GM19099 (cell line): Measurements from ENCODE around the gene SCN3B.

Source experiments
- POLR2A ChIP-seq: IDR thresholded peaks from 3 replicates; pipeline ENCODE4 v1.6.1; 2011; ENCODE audit warnings: low read depth; ENCODE audit not compliant: insufficient read length; ENCODE audit errors: extremely low read depth

SCN3B gene

DNA sequence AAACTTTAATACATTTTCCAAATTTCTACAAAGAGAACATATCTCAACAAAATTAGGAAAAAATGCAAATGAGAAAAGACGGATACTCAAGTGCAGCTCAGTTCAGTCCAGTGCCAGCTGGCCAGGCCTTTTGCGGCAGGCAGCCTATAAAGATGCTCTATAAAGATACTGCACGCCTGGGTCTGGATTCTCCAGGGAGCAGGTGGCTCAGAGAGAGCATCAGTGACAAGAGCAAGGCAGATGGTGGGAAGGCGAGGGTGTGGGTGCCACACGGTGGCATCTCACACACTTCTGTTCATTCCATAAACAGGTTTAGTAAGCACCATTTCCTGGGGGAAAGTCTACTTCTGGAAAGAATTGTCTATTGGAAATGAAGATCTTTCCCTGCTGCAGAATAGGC lies 18.1 kb upstream of the SCN3B start:
- no peak for TF ChIP-seq POLR2A

DNA sequence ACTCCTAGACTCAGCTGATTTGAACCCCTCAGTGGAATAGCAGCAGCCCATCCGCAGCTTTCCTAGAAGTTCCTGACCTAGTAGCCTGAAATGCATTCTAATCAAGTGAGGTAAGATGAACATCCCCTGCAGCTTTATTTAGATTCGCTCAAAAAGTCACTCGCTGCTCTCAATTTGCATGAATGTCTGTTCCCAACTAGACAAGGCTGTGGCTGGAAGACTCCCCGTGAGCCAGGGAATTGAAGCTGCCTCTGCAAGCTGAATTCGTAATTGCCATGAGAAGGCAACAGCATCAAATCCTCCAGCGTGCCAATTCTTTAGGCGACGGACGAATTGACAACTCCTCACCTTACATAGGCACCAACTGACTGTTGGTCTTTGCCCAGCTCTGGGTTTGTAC lies 17.1 kb upstream of the SCN3B start:
- TF ChIP-seq POLR2A = no peak

DNA sequence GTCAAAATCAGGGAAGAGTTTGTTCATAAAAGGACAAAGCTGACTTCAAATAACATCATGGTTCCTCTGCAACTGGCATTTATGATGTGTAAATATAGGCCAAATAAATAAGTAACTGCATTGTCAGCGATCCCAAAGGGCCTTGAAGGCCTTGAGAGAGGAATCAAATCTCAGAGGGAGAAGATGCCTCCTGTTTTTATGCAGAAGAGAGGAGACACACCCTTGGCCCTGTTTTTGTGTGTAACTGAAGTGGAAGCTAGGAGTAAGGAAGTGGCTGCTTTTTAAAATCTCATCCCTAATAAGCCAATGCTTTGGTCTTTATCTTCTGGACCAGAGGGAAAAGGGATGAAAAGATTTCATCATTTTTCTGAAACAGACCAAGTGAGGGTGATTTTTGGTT lies 15.7 kb upstream of the SCN3B start:
- no peak for TF ChIP-seq POLR2A

DNA sequence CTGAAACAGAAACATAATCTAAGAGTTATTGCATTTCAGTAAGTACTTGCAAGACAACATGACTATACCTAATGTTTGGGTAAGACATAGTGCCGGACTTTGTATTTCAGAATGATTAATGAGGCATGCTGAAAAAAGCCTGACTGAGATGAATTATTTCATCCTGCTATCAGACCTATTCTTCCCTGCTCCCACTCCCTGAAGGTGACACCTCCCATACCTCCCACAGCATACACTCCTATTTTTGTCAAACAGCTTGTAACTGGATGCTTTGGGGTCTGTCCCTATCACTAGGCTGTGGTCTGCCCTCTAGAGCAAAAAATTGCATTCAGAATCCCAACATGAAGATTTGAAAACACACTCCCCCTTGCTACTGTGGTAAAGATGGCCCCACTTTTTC lies 10.9 kb upstream of the SCN3B start:
- TF ChIP-seq POLR2A = no peak

DNA sequence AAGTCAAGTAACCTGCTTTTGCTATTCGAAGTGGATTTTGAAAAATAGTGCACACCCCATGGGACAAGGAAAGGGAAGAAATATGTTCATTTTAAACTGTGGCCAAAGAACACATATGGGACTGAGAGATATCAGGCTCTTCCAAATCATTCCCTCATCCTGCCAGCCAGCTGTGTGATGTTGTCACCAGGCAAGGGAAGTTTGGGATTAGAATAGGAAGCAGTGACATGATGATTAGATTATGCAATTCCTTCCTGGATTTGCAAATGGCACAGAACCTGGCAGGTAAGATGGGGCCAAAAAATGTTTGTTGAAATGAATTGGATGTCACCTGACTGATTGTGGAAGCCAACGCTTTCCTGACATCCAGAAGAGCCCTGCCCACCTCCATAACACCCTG lies 4.9 kb upstream of the SCN3B start:
- TF ChIP-seq POLR2A = no peak

DNA sequence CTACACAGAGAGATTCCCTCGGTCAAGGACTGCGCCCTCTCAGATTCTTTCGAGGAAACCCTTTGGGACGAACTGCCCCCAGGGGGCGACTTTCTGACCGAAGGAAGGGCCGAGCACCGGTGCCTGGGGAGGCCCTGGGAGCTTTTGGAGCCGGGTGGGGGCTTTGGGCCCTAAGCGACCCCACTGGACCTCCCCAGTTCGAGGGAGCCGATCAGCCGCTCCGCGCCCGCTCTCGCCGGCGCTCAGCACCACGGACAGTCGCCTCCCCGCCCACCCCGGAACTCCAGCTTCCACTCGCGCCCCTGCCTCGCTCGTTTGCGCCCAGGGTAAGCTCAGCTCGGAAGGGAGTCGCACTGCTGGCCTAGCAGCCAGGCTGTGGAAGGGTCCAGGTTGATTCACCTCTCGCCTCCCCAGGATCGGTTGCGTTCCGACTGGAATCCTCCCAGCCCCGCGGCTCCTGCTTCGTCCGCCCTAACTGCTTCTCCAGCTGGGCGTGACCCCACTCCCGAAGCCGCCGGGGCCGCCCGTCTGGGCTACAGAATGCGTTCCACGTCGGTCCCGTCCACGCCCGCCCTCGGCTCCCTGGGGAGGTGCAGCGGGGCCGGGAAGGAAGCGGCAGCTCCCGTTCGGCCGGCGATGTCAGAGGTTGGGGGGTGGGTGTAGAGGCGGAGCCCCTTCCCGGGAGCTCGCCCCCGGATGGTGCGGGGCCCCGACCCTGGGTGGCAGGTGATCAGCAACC lies 428 bp downstream of the SCN3B start:
- TF ChIP-seq POLR2A = no peak

DNA sequence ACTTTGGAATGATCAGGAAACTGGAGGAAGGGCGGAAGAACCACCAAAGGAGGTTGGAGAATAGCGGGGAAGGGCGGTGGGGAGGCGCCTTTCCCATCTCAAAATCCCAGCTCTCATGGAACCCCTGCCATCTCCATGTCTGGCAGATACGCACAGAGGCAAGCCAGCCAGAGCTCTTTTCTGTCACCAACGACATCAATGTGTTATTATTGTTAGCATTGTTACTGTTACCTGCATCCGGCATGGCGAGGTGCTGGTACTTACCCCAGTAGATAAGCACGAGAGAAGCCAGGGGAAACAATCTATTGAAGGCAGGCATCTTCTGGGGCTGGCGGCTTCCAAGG lies 969 bp downstream of the SCN3B start:
- no peak for TF ChIP-seq POLR2A

DNA sequence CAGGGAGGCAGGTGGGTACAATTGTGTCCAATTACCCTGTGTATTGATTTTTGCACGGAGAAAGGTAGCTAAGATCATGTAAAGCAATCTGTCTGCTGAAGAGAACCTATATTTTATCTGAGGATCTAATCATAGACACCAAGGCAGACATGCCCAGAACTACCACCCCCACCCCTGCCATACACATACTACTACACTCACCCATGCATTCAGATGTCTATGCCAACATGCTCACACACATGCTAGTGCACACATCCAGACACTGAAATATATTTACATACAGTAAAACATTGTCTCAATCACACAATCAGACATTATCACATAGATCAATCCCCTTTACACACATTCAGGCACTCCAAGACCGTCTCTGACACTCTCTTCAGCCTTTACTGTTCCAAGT lies 1.8 kb downstream of the SCN3B start:
- TF ChIP-seq POLR2A = no peak

DNA sequence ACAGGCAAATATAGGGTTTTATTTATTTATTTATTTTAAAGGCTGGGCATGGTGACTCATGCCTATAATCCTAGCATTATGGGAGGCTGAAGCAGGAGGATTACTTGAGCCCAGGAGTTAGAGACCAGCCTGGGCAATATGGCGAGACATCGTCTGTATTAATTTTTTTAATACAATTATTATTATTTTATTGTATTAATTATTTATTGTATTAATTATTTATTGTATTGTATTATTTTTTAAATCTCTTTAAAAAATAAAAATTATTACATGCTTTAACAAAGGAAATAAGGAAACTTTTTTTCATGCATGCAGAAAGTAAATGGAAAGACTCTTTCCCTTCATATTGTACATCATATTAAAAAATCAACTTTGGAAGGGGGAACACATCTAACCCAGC lies 3.5 kb downstream of the SCN3B start:
- no peak for TF ChIP-seq POLR2A

DNA sequence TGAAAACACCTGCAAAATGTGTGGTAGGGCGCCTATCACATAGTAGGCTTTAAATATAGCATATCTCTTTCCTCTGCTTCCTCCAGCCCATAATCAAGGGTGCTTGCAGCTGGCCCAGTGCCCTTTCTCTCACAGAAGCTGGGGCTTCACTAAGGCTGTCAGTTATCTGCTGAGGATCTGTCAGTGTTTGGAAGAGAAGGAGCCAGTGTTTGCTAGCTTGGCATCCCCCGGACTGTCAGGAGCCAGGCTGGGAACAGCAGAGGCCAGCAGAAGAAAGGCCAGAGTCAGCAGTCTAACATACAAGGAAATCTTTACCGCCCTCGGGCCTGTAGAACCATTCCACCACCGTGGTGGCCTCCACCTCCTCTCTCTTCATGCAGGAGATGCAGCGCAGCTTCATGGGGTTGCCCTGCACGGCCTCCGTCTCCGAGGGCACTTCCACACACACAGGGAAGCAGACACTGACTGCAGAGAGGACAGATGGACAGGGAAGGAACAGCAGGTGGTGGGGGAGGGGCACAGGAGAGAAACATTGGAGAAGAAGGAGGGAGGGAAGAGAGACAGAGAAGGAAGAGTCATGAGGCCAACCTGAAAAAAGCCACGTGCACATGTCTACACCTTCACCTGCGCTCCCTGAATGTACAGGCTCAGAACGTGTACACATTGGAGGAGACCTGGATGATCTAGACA lies 9.0 kb downstream of the SCN3B start:
- TF ChIP-seq POLR2A = no peak

DNA sequence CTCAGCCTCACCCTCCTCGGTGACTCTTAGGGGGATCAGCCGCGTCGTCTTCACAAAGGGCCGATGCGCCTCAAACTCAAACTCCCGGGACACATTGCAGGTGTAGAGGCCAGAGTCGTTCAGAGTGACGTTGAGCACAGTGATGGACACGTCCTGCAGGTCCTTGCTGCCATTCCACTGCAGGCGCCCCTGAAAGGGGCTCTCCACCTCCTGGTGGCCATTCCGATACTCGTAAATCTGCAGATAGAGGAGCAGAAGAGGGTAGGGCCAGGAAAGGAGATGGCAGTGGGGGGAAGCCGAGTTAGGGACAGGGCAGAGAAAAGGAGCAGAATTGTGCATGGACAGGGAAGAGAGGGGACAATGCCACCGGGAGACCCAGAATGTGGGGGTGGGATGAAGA lies 12.0 kb downstream of the SCN3B start:
- no peak for TF ChIP-seq POLR2A

DNA sequence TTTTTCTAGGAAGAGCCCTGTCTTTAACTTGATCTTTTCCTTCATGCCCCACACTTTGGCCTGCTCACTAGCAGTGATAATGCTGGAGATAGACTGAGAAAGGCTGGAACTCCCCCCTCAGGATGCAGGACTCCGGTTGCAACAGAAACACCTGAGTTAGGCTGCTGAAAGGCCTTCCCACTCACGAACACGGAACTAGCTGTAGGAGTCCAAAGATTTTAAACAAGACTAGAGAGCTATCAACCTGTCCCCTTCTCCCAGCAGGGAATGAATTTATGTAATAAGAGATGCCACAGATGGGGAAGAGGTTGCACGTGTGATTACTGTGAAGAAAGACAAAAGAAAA lies 13.0 kb downstream of the SCN3B start:
- no peak for TF ChIP-seq POLR2A

DNA sequence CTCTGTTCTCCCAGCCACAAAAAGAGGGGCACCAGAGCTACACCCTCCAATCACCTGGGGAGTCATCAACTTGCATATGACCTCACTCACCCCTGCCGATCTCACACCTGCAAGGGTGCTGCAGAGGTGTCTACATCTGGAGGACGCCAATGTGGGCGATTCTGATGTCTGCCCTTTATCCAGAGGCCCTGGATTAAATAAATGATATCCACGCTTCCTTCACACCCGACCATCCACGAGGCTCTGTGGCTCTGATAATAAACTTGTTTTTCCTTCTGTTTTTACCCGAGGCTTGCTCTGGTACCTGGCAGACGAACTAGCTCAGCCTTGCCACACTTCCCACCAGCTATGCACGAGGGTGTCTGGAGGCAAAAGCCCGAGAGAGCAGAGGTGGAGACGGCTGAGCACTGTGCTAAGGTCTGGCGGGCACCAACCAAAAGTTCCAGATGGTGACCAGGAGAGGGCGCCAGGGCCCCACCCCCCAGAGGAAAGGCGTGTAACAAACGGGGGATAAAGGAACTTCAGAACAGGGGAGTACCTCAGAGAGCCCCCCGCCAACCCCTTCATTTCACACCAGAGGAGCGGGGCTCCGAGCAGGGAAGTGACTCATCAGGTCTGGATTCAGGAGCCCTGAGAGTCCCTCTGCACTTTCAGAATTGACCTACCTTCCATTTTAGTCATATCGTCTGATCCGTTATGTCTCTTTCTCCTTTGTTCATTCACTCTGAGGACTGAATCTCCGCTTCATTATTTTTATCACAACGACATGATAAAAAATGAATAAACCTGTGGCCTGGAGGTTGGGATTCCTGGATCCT lies 13.5 kb downstream of the SCN3B start:
- TF ChIP-seq POLR2A = no peak

DNA sequence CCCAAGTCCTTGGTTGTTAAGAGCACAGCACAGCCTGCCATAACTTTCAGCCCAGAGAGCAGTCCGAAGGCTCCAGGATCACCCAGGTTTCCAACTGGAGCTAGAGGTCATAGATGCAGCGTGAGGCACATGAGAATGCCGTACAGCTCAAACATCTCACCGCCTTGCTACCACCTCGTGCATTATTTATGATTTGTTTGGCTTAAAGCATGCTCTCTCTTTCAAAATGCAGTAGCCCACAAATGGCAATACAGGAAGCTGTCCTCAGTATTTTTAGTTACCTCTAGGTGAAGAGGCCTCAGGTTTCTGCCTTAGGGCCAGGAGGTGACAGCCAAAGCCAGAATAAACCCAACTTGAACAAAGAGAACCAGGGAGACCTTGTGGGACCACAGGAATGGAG lies 14.4 kb downstream of the SCN3B start:
- TF ChIP-seq POLR2A = no peak

DNA sequence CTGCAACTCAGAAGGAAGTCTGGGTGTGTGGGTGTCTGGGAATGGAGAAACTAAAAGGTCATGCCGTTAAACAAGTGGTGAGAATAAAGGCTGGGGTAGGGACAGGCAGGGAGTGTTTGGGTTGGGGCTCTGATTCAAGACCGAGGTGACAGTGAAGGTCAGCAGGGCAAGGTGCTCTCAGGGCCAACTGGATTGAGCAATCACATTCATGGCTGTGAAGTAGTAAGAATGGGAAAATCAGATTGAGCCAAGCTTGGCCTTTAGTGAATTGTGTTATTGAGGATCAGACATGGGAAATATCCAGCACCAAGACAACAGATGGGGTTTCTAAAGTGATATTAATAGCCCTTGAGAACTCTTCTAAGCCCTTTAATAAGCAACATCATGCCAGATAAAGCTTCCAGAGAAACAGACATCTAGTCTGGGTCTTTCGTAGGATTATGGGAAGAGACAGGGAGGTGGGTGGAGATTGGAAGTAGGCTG lies 24.3 kb downstream of the SCN3B start:
- no peak for TF ChIP-seq POLR2A
